ENCODE results near the gene KRTAP13-1. TPM values are rescaled to one million over a fixed set of nuclear protein-coding genes. Genes with fewer than 3 reads are reported as not detected.

Gene KRTAP13-1
- total and polyA plus RNA-seq, 2 of the 4 experiments (the other 2 are of a cell fraction), result not detected

GRCh38 chr21:30349572-30349971, 46.3 kb upstream of the KRTAP13-1 start:
- dilution Hi-C loops (cut with HindIII; ENCODE audit: low sequenced_read_pairs, unreplicated experiment) (no loop called here), intact Hi-C loops (cut with micrococcal nuclease) (no loop called here), in situ Hi-C loops (cut with MboI; ENCODE audit: low sequenced_read_pairs) (no loop called here)
- Histone ChIP-seq H4K8ac (ENCODE audit: low read depth in 2 of 2, low read length in 2 of 2) (no peak overlapping the region), H4K20me1 (ENCODE audit: insufficient read depth, low read length) (no peaks in the 10 kb centered on the region), H3K27me3 (ENCODE audit: control insufficient read depth, insufficient read depth, low read length) (no peaks in the 10 kb centered on the region), H3K4me2 (ENCODE audit: low read depth, low read length) (no peak overlapping the region), H3K56ac (ENCODE audit: extremely low read depth, insufficient read depth, low read length) (no peak overlapping the region), H3K4me3 (ENCODE audit: insufficient read depth, low read depth, low read length) (no peak overlapping the region), H3K4ac (ENCODE audit: low read depth, low read length) (no peak overlapping the region), H3K79me1 (ENCODE audit: low read depth in 1 of 2, low read length in 2 of 2) (no peaks in the 10 kb centered on the region), H4K91ac (ENCODE audit: insufficient read depth, low read depth, low read length) (no peak overlapping the region), H3K9me1 (ENCODE audit: insufficient read depth, low read length) (no peaks in the 10 kb centered on the region), H3K14ac (replicated peaks; ENCODE audit: low read depth, low read length) (no peak overlapping the region), H2AFZ (replicated peaks; ENCODE audit: low read length, poor library complexity) (no peak overlapping the region), H2AK9ac (replicated peaks; ENCODE audit: low read depth, low read length, poor library complexity) (no peak overlapping the region), H2AK5ac (ENCODE audit: low read depth, low read length) (no peak overlapping the region), H4K5ac (ENCODE audit: low read depth, low read length) (no peak overlapping the region), H2BK5ac (ENCODE audit: low read depth, low read length, poor library complexity, severe bottlenecking) (no peak overlapping the region), H2BK15ac (ENCODE audit: low read depth, low read length) (no peak overlapping the region), H3K23ac (ENCODE audit: low read depth, low read length) (no peak overlapping the region), H3K27ac (ENCODE audit: insufficient read depth, low read length) (no peak overlapping the region), H3K9me3 (ENCODE audit: control insufficient read depth, insufficient read depth, low read length) (peaks cover 8% of the 10 kb centered on the region; the same call in 1 of the 2 replicates), H3K36me3 (ENCODE audit: control insufficient read depth, insufficient read depth, low read length) (no peaks in the 10 kb centered on the region), H3K4me1 (ENCODE audit: control insufficient read depth, insufficient read depth, low read length) (no peaks in the 10 kb centered on the region), H3K18ac (ENCODE audit: low read depth, low read length) (no peak overlapping the region), H2BK120ac (ENCODE audit: low read depth, low read length) (no peak overlapping the region), H2BK20ac (ENCODE audit: low read depth, low read length) (no peak overlapping the region), H3K9ac (ENCODE audit: low read depth, low read length) (no peak overlapping the region)
- no peak for ATAC-seq (ENCODE audit: low read depth)
- BruUV-seq (replicated peaks), result no TSS peak
- DNase-seq, result no peak
- POLR2A ChIA-PET (ENCODE audit: unreplicated experiment), result no interaction called here
- TF ChIP-seq CEBPB (IDR thresholded peaks at IDR 0.05; ENCODE audit: low read depth, low read length) (no peak), SMC3 (IDR thresholded peaks at IDR 0.05; ENCODE audit: low read depth, low read length) (no peak), MAFK (IDR thresholded peaks at IDR 0.05; ENCODE audit: low read depth, low read length) (no peak), FOS (IDR thresholded peaks at IDR 0.05; ENCODE audit: low read depth, low read length) (no peak), MXI1 (IDR thresholded peaks at IDR 0.05; ENCODE audit: borderline replicate concordance, low read depth, low read length) (no peak), NFE2L2 (IDR thresholded peaks at IDR 0.05; ENCODE audit: low read depth, low read length) (no peak), ELK1 (IDR thresholded peaks at IDR 0.05; ENCODE audit: borderline replicate concordance, low read depth, low read length) (no peak), RFX5 (IDR thresholded peaks at IDR 0.05; ENCODE audit: low read depth, low read length) (no peak), POLR2A (IDR thresholded peaks at IDR 0.05; ENCODE audit: low read depth, low read length) (no peak), RAD21 (IDR thresholded peaks at IDR 0.05; ENCODE audit: low read length) (no peak), CHD1 (IDR thresholded peaks at IDR 0.05; ENCODE audit: low read depth, low read length) (no peak), BHLHE40 (IDR thresholded peaks at IDR 0.05; ENCODE audit: low read depth, low read length) (no peak), MAZ (IDR thresholded peaks at IDR 0.05; ENCODE audit: borderline replicate concordance, low read depth, low read length) (no peak), CTCF (conservative IDR thresholded peaks at IDR 0.05; ENCODE audit: low read depth, low read length) (no peak)
- no CpG with 5 or more reads among the region's 3 CpGs for WGBS, 2 experiments (ENCODE audit: extremely low coverage in 2 of 2, insufficient read length in 1 of 2)
- CTCF ChIA-PET, result no interaction called here
